HG03280 (cell line): ENCODE measurements around the gene EIF4G3.
"Not testable (repeated sequence)": the region's sequence is repeated elsewhere in the genome, so short reads cannot be mapped to it uniquely, and the experiment has no call there.

Experiments used
- ATAC-seq: cut with Tn5 transposase; IDR thresholded peaks from one replicate; pipeline ENCODE4 v1.9.1; 2021; ENCODE audit warnings: mild to moderate bottlenecking, moderate library complexity; ENCODE audit not compliant: unreplicated experiment

EIF4G3 gene

GRCh38 chr1:21114431-21114830, 62.3 kb downstream of the EIF4G3 start:
- no peak for ATAC-seq

GRCh38 chr1:21110163-21110562, 66.5 kb downstream of the EIF4G3 start:
- no peak for ATAC-seq

GRCh38 chr1:21106709-21107108, 70.0 kb downstream of the EIF4G3 start:
- no peak for ATAC-seq

GRCh38 chr1:21106238-21106637, 70.5 kb downstream of the EIF4G3 start:
- ATAC-seq = no peak

- no peak for ATAC-seq
Measured at GRCh38 chr1:21105807-21106206, 70.9 kb downstream of the EIF4G3 start.

GRCh38 chr1:21104683-21105082, 72.0 kb downstream of the EIF4G3 start:
- no peak for ATAC-seq

- no peak for ATAC-seq
Measured at GRCh38 chr1:21100481-21100921, 76.2 kb downstream of the EIF4G3 start.

GRCh38 chr1:21099869-21100131, 76.9 kb downstream of the EIF4G3 start:
- ATAC-seq = no peak

GRCh38 chr1:21099034-21099868, 77.4 kb downstream of the EIF4G3 start:
- ATAC-seq = no peak

- no peak for ATAC-seq
Measured at GRCh38 chr1:21098186-21098915, 78.3 kb downstream of the EIF4G3 start.

GRCh38 chr1:21097729-21098128, 79.0 kb downstream of the EIF4G3 start:
- no peak for ATAC-seq

GRCh38 chr1:21095976-21096375, 80.7 kb downstream of the EIF4G3 start:
- no peak for ATAC-seq

GRCh38 chr1:21094282-21094681, 82.4 kb downstream of the EIF4G3 start:
- not testable (repeated sequence) for ATAC-seq

GRCh38 chr1:21093271-21093958, 83.3 kb downstream of the EIF4G3 start:
- not testable (repeated sequence) for ATAC-seq

GRCh38 chr1:21092545-21092944, 84.2 kb downstream of the EIF4G3 start:
- ATAC-seq = not testable (repeated sequence)

GRCh38 chr1:21091053-21091690, 85.5 kb downstream of the EIF4G3 start:
- not testable (repeated sequence) for ATAC-seq

GRCh38 chr1:21090463-21090862, 86.2 kb downstream of the EIF4G3 start:
- no peak for ATAC-seq

GRCh38 chr1:21089731-21090130, 87.0 kb downstream of the EIF4G3 start:
- no peak for ATAC-seq

- ATAC-seq = no peak
Measured at GRCh38 chr1:21089299-21089698, 87.4 kb downstream of the EIF4G3 start.

- ATAC-seq = no peak
Measured at GRCh38 chr1:21084111-21084810, 92.4 kb downstream of the EIF4G3 start.

GRCh38 chr1:21082073-21082472, 94.6 kb downstream of the EIF4G3 start:
- ATAC-seq = no peak
